C4-2B (cell line): ENCODE results near the gene GMEB2.

Experiments used
- ZFX ChIP-seq: fragments of 450-650 bp; IDR thresholded peaks from 2 replicates; pipeline ENCODE4 v1.6.1; 2017
- TF ChIP-seq, protein P1 (sequence below): fragments of 450-650 bp; conservative IDR thresholded peaks from 2 replicates; pipeline ENCODE4 v1.5.1; 2017; ENCODE audit warnings: mild to moderate bottlenecking

DNA sequence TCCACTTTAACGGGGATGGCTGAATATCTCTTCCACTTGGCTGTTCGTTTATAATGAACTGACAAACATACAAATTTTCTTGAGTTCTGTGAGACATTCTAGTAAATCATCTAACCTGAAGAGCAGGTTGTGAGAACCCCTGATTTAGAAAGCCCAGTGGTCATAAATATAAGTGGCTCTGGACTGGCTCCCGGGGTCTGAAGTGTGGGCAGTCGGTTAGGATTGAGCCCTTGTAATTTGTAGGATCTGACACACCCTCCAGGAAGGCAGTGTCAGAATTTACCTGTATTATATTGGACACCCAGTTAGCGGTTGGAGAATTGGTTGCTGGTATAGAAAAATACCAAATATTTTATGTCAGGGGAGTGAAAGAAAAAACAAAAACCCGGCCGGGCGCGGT, 6.8 kb upstream of the GMEB2 start:
- TF ChIP-seq, protein P1, sequence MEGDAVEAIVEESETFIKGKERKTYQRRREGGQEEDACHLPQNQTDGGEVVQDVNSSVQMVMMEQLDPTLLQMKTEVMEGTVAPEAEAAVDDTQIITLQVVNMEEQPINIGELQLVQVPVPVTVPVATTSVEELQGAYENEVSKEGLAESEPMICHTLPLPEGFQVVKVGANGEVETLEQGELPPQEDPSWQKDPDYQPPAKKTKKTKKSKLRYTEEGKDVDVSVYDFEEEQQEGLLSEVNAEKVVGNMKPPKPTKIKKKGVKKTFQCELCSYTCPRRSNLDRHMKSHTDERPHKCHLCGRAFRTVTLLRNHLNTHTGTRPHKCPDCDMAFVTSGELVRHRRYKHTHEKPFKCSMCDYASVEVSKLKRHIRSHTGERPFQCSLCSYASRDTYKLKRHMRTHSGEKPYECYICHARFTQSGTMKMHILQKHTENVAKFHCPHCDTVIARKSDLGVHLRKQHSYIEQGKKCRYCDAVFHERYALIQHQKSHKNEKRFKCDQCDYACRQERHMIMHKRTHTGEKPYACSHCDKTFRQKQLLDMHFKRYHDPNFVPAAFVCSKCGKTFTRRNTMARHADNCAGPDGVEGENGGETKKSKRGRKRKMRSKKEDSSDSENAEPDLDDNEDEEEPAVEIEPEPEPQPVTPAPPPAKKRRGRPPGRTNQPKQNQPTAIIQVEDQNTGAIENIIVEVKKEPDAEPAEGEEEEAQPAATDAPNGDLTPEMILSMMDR = no peak
- TF ChIP-seq ZFX = no peak
